CD4-positive, alpha-beta T cell (primary cell): ENCODE measurements around the gene KCNQ1OT1. TPM values are rescaled to one million over a fixed set of nuclear protein-coding genes. Genes with fewer than 3 reads are reported as not detected.

ENCODE experiments used
- ATAC-seq: fragments of 200-7000 bp; cut with Tn5 transposase; one replicate; pipeline ENCODE4 v1.10.0; 2022; ENCODE audit warnings: mild to moderate bottlenecking; ENCODE audit not compliant: poor library complexity
- CTCF ChIA-PET: fragments of 350-600 bp; sonication (Branson Sonifier 250); formaldehyde crosslinking; loops from one replicate; lab custom pipeline; 2021; ENCODE audit warnings: antibody characterized with exemption, inconsistent platforms; lab: Charles Lee
- POLR2A ChIA-PET: fragments of 350-600 bp; sonication (Branson Sonifier 250); formaldehyde crosslinking; loops from one replicate; lab custom pipeline; 2021; ENCODE audit warnings: antibody characterized with exemption, inconsistent platforms; lab: Charles Lee
- DNase-seq, 14 experiments: peaks; one replicate each; pipeline ENCODE4 v3.0.0-alpha.2; 2013 to 2020; ENCODE audit warnings: mixed read lengths in 2 of 14
- H3K27ac ChIP-seq, 2 donors: one replicate each; pipeline versions ENCODE4 v1.5.1 to v1.7.0; 2013; ENCODE audit warnings: low read length in 2 of 2, low read depth in 1 of 2, mild to moderate bottlenecking in 1 of 2
- H3K27me3 ChIP-seq, 2 experiments: 1 replicate in 1 of 2; 2 replicates in 1 of 2; pipeline versions ENCODE4 v1.6.1 to v1.7.0; 2013; ENCODE audit warnings: low read length in 2 of 2, control low read depth in 1 of 2, mild to moderate bottlenecking in 1 of 2, moderate library complexity in 1 of 2; ENCODE audit not compliant: insufficient read depth in 2 of 2, control insufficient read depth in 1 of 2
- H3K36me3 ChIP-seq: one replicate; pipeline ENCODE4 v1.6.1; 2013; ENCODE audit warnings: low read length, control low read depth; ENCODE audit not compliant: insufficient read depth
- H3K4me1 ChIP-seq: one replicate; pipeline ENCODE4 v1.6.1; 2013; ENCODE audit warnings: low read length, control low read depth; ENCODE audit not compliant: insufficient read depth
- H3K4me3 ChIP-seq: one replicate; pipeline ENCODE4 v1.5.1; 2013; ENCODE audit warnings: mild to moderate bottlenecking, low read length, moderate library complexity
- H3K9me3 ChIP-seq, 2 experiments: 1 replicate in 1 of 2; 2 replicates in 1 of 2; pipeline versions ENCODE4 v1.6.1 to v1.7.0; 2013; ENCODE audit warnings: low read length in 2 of 2, mild to moderate bottlenecking in 2 of 2, control low read depth in 1 of 2, moderate library complexity in 1 of 2; ENCODE audit not compliant: control insufficient read depth in 1 of 2, insufficient read depth in 1 of 2
- H3K27ac Mint-ChIP-seq: one replicate; pipeline ENCODE4 v1.8.0; 2020; ENCODE audit warnings: mixed read lengths
- H3K27me3 Mint-ChIP-seq: one replicate; pipeline ENCODE4 v1.8.0; 2021; ENCODE audit warnings: mixed read lengths
- H3K36me3 Mint-ChIP-seq: one replicate; pipeline ENCODE4 v1.8.0; 2021; ENCODE audit warnings: low read depth, mixed read lengths
- H3K4me1 Mint-ChIP-seq: one replicate; pipeline ENCODE4 v1.8.0; 2021; ENCODE audit warnings: low read depth, mixed read lengths
- H3K4me3 Mint-ChIP-seq: one replicate; pipeline ENCODE4 v1.8.0; 2020; ENCODE audit warnings: mild to moderate bottlenecking, mixed read lengths
- H3K9me3 Mint-ChIP-seq: one replicate; pipeline ENCODE4 v1.8.0; 2020; ENCODE audit warnings: mixed read lengths
- intact Hi-C, 2 experiments: fragments of 100-400 bp; cut with DNase I in 1 of 2; cut with micrococcal nuclease in 1 of 2; formaldehyde crosslinking; loops; one replicate each; pipeline versions ENCODE4 v1.15.1 to v1.9.0; 2023 to 2025; cut with DNase I, micrococcal nuclease
- total RNA-seq, 174 experiments: library from RNA in 2 of 174; stranded (reverse) in 2 of 174; gene quantifications; one replicate each; pipeline ENCODE4 v1.2.3 and lab custom pipeline; 2021 to 2026
- TF ChIP-seq, protein P1 (sequence below): fragments of 200-600 bp; IDR thresholded peaks from one replicate; pipeline ENCODE4 v1.8.0; 2022; ENCODE audit warnings: antibody characterized with exemption, mild to moderate bottlenecking

KCNQ1OT1 gene
- total RNA-seq, 2 experiments from 2014 or later: 0.17 to 0.22 TPM

GRCh38 chr11:2571598-2572281, 128.1 kb downstream of the KCNQ1OT1 start:
- ChIA-PET POLR2A (no interaction called here), CTCF (no interaction called here)
- intact Hi-C loops: loop anchor here in 1 of 2 experiments (10.0 kb wide), 1 partner anchor 153 kb away; no protein-coding TSS in a partner anchor
- H3K4me3 ChIP-seq: no peak overlapping the region
- no peaks in the 10 kb centered on the region for H3K9me3 ChIP-seq
- no peak overlapping the region for H3K4me3 Mint-ChIP-seq
- H3K9me3 Mint-ChIP-seq: no peaks in the 10 kb centered on the region
- TF ChIP-seq, protein P1, sequence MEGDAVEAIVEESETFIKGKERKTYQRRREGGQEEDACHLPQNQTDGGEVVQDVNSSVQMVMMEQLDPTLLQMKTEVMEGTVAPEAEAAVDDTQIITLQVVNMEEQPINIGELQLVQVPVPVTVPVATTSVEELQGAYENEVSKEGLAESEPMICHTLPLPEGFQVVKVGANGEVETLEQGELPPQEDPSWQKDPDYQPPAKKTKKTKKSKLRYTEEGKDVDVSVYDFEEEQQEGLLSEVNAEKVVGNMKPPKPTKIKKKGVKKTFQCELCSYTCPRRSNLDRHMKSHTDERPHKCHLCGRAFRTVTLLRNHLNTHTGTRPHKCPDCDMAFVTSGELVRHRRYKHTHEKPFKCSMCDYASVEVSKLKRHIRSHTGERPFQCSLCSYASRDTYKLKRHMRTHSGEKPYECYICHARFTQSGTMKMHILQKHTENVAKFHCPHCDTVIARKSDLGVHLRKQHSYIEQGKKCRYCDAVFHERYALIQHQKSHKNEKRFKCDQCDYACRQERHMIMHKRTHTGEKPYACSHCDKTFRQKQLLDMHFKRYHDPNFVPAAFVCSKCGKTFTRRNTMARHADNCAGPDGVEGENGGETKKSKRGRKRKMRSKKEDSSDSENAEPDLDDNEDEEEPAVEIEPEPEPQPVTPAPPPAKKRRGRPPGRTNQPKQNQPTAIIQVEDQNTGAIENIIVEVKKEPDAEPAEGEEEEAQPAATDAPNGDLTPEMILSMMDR: no peak
- H3K27me3 Mint-ChIP-seq: no peaks in the 10 kb centered on the region
- H3K36me3 Mint-ChIP-seq: no peaks in the 10 kb centered on the region
- peak in 1 of 14 experiments; percentile 4 for DNase-seq
- no peaks in the 10 kb centered on the region for H3K27me3 ChIP-seq
- peaks cover 4% of the 10 kb centered on the region for H3K36me3 ChIP-seq
- no peaks in the 10 kb centered on the region for H3K4me1 ChIP-seq
- ATAC-seq: no peak
- H3K27ac ChIP-seq: no peak overlapping the region
- no peaks in the 10 kb centered on the region for H3K4me1 Mint-ChIP-seq
- no peak overlapping the region for H3K27ac Mint-ChIP-seq

- Mint-ChIP-seq H3K27ac (no peak overlapping the region), H3K4me1 (no peaks in the 10 kb centered on the region), H3K36me3 (no peaks in the 10 kb centered on the region), H3K9me3 (no peaks in the 10 kb centered on the region), H3K27me3 (no peaks in the 10 kb centered on the region), H3K4me3 (no peak overlapping the region)
- Histone ChIP-seq H3K4me3 (no peak overlapping the region), H3K4me1 (no peaks in the 10 kb centered on the region), H3K27me3 (no peaks in the 10 kb centered on the region), H3K9me3 (no peaks in the 10 kb centered on the region), H3K27ac (no peak overlapping the region), H3K36me3 (peaks cover 4% of the 10 kb centered on the region)
- intact Hi-C loops: loop anchor here in 1 of 2 experiments (10.0 kb wide), 1 partner anchor 154 kb away; no protein-coding TSS in a partner anchor
- ATAC-seq (no peak), DNase-seq (peak in 1 of 14 experiments; percentile 5)
- TF ChIP-seq, protein P1: no peak
- ChIA-PET CTCF (no interaction called here), POLR2A (no interaction called here)
Observed at GRCh38 chr11:2570841-2571597, 128.8 kb downstream of the KCNQ1OT1 start.

- ChIA-PET CTCF (no interaction called here), POLR2A (no interaction called here)
- no peak overlapping the region for H3K27ac ChIP-seq
- TF ChIP-seq, protein P1: no peak
- Mint-ChIP-seq H3K4me1 (no peaks in the 10 kb centered on the region), H3K9me3 (no peaks in the 10 kb centered on the region), H3K4me3 (no peak overlapping the region), H3K27ac (no peak overlapping the region), H3K36me3 (no peaks in the 10 kb centered on the region), H3K27me3 (no peaks in the 10 kb centered on the region)
- H3K36me3 ChIP-seq: peaks cover 5% of the 10 kb centered on the region
- H3K9me3 ChIP-seq: no peaks in the 10 kb centered on the region
- peak in 1 of 14 experiments; percentile 0 for DNase-seq
- no peaks in the 10 kb centered on the region for H3K4me1 ChIP-seq
- ATAC-seq: no peak
- intact Hi-C loops: loop anchor here in 1 of 2 experiments (10.0 kb wide), 1 partner anchor 154 kb away; no protein-coding TSS in a partner anchor
- no peak overlapping the region for H3K4me3 ChIP-seq
- no peaks in the 10 kb centered on the region for H3K27me3 ChIP-seq
Observed at GRCh38 chr11:2570211-2570811, 129.5 kb downstream of the KCNQ1OT1 start.
